HepG2 (cell line): Measurements from ENCODE around the gene ADAMTS2. TPM values are rescaled to one million over a fixed set of nuclear protein-coding genes. Genes with fewer than 3 reads are reported as not detected.

Experiments used
- ATAC-seq: fragments of 200-7000 bp; cut with Tn5 transposase; 3 replicates; pipeline ENCODE4 v1.9.1; 2020; ENCODE audit warnings: mild to moderate bottlenecking, moderate library complexity
- BruUV-seq: library from RNA; stranded (reverse); fragments of 400-500 nt; replicated peaks from 2 replicates; lab custom pipeline; 2021; lab: Mats Ljungman, UMichigan
- CTCF ChIA-PET: fragments of 300-600 bp; formaldehyde crosslinking; extraction: SDS; loops from one replicate; lab custom pipeline; 2021; ENCODE audit warnings: low total read pairs, inconsistent platforms, low intra/inter-chr PET ratio; lab: Yijun Ruan, JAX
- POLR2A ChIA-PET: fragments of 350-600 bp; sonication (Branson Sonifier 250); formaldehyde crosslinking; loops from one replicate; lab custom pipeline; 2020; ENCODE audit warnings: antibody characterized with exemption, inconsistent platforms; lab: Yijun Ruan, JAX
- DNase-seq: peaks from one replicate; pipeline ENCODE4 v3.0.0-alpha.2; 2015; ENCODE audit warnings: low spot score
- FAIRE-seq: peaks from 3 replicates; lab custom pipeline; 2011; peaks lifted over from hg19 to GRCh38; lab: Jason Lieb, UNC
- H2AFZ ChIP-seq: one replicate; pipeline ENCODE4 v1.6.1; 2011; ENCODE audit warnings: low read length, inconsistent platforms
- H3K27ac ChIP-seq: fragments of 300-600 bp; 3 replicates; pipeline ENCODE4 v1.8.0; 2011; ENCODE audit warnings: mixed run types, mild to moderate bottlenecking, mixed read lengths, low read length, inconsistent platforms; ENCODE audit not compliant: insufficient read depth; ENCODE audit errors: extremely low read length
- H3K27me3 ChIP-seq, 2 experiments: fragments of 200-600 bp in 1 of 2; 2 replicates in 1 of 2; 3 replicates in 1 of 2; pipeline versions ENCODE4 v1.6.0 to v1.8.0; 2011; ENCODE audit warnings: low read length in 2 of 2, mild to moderate bottlenecking in 2 of 2, moderate library complexity in 2 of 2, inconsistent platforms in 1 of 2; ENCODE audit not compliant: insufficient read depth in 2 of 2, control insufficient read depth in 1 of 2
- H3K36me3 ChIP-seq, 2 experiments: fragments of 200-600 bp in 1 of 2; replicated peaks in 1 of 2; 2 replicates in 1 of 2; 3 replicates in 1 of 2; pipeline versions ENCODE4 v1.5.1 to v1.8.0; 2011; ENCODE audit warnings: low read length in 2 of 2, inconsistent platforms in 1 of 2; ENCODE audit not compliant: insufficient read depth in 2 of 2, control insufficient read depth in 1 of 2
- H3K4me1 ChIP-seq: 2 replicates; pipeline ENCODE4 v1.5.1; 2012; ENCODE audit warnings: low read length, inconsistent platforms; ENCODE audit not compliant: insufficient read depth
- H3K4me2 ChIP-seq: 2 replicates; pipeline ENCODE4 v1.6.0; 2011; ENCODE audit warnings: low read depth, low read length, inconsistent platforms
- H3K4me3 ChIP-seq, 3 experiments: fragments of 200-600 bp in 1 of 3; sonication (generic), shearing (Covaris generic) in 1 of 3; replicated peaks in 1 of 3; 2 replicates each; pipeline ENCODE4 v1.5.1; 2011 to 2016; ENCODE audit warnings: low read length in 3 of 3, inconsistent platforms in 2 of 3, low read depth in 2 of 3, mild to moderate bottlenecking in 2 of 3, control low read depth in 1 of 3, mixed read lengths in 1 of 3; ENCODE audit not compliant: insufficient read depth in 1 of 3
- H3K79me2 ChIP-seq: one replicate; pipeline ENCODE4 v1.6.1; 2011; ENCODE audit warnings: low read length, inconsistent platforms; ENCODE audit not compliant: insufficient read depth
- H3K9ac ChIP-seq: 2 replicates; pipeline ENCODE4 v1.6.0; 2011; ENCODE audit warnings: mild to moderate bottlenecking, low read depth, low read length, inconsistent platforms; ENCODE audit not compliant: insufficient read depth
- H3K9me3 ChIP-seq: 2 replicates; pipeline ENCODE4 v1.5.1; 2012; ENCODE audit warnings: mild to moderate bottlenecking, low read length
- H4K20me1 ChIP-seq: 2 replicates; pipeline ENCODE4 v1.6.0; 2011; ENCODE audit warnings: inconsistent platforms, mild to moderate bottlenecking, low read length, moderate library complexity; ENCODE audit not compliant: insufficient read depth
- BORCS8-MEF2B ChIP-seq: sonication (generic); formaldehyde crosslinking; IDR thresholded peaks from 2 replicates; pipeline ENCODE4 v1.8.0; 2022; ENCODE audit warnings: mild to moderate bottlenecking, missing genetic modification reagents
- ZBED4 ChIP-seq: sonication (generic); formaldehyde crosslinking; IDR thresholded peaks from 2 replicates; pipeline ENCODE4 v1.4.0; 2020; ENCODE audit warnings: missing genetic modification reagents, borderline replicate concordance
- ZNF225 ChIP-seq: sonication (generic); formaldehyde crosslinking; IDR thresholded peaks from 2 replicates; pipeline ENCODE4 v1.4.0; 2020; ENCODE audit warnings: mild to moderate bottlenecking, missing genetic modification reagents
- ZNF251 ChIP-seq: sonication (generic); formaldehyde crosslinking; IDR thresholded peaks from 2 replicates; pipeline ENCODE4 v1.9.0; 2021; ENCODE audit warnings: mild to moderate bottlenecking, missing genetic modification reagents
- ZNF263 ChIP-seq: sonication (generic); formaldehyde crosslinking; IDR thresholded peaks from 2 replicates; pipeline ENCODE4 v1.4.0; 2020; ENCODE audit warnings: missing genetic modification reagents
- WGBS: methylation state at CpG from one replicate; pipeline ENCODE4 v1.1.6; 2017; ENCODE audit warnings: low lambda C conversion rate; 5-methylcytosine and 5-hydroxymethylcytosine counted together
- in situ Hi-C: cut with HindIII; loops from 2 replicates; pipeline ENCODE4 v1.10.0; 2017; ENCODE audit warnings: low pct_unique_long_range_greater_than_20kb; ENCODE audit not compliant: extremely low pct_ligation_motif_present
- intact Hi-C: fragments of 100-400 bp; cut with micrococcal nuclease; formaldehyde crosslinking; loops from one replicate; pipeline ENCODE4 v1.10.0; 2022; ENCODE audit not compliant: unreplicated experiment
- polyA plus RNA-seq, 8 experiments: library from polyadenylated mRNA; depleted of rRNA in 3 of 8; stranded (reverse) in 7 of 8; unstranded in 1 of 8; fragments of >200 nt; fragmentation: Illumina TruSeq in 4 of 8; extraction: Trizol in 4 of 8; gene quantifications; 2 replicates each; pipeline versions ENCODE4 v1.2.1 to v1.2.3, GENCODE V29; 2011 to 2016; ENCODE audit warnings: low read depth in 4 of 8, missing spikeins in 1 of 8, mixed read lengths in 1 of 8; ENCODE audit not compliant: insufficient read depth in 1 of 8
- total RNA-seq, 5 experiments: library from RNA; depleted of rRNA; stranded (reverse); fragments of >200 nt; fragmentation: Illumina TruSeq; extraction: Trizol; gene quantifications; 2 replicates each; pipeline ENCODE4 v1.2.3, GENCODE V29; 2016; ENCODE audit warnings: low read depth in 1 of 5
- TF ChIP-seq, protein P1 (sequence below): sonication (generic); formaldehyde crosslinking; IDR thresholded peaks from 2 replicates; pipeline ENCODE4 v1.4.0; 2020; ENCODE audit warnings: missing genetic modification reagents
- TF ChIP-seq, protein P2 (sequence below): IDR thresholded peaks from 2 replicates; pipeline ENCODE4 v1.6.1; 2016; ENCODE audit warnings: low read depth
- TF ChIP-seq, protein P3 (sequence below): sonication (generic); formaldehyde crosslinking; IDR thresholded peaks from 2 replicates; pipeline ENCODE4 v1.4.0; 2020; ENCODE audit warnings: missing genetic modification reagents

ADAMTS2 gene
- total and polyA plus RNA-seq, 2 of the 13 experiments (the other 11 are each of a cell fraction or from before 2014, with no cell fraction given) = 0.24 to 3.5 TPM

- FAIRE-seq (no peak), ATAC-seq (no peak), DNase-seq (no peak)
- Histone ChIP-seq H4K20me1 (no peaks in the 10 kb centered on the region), H3K27me3 (peaks cover 4 to 9% of the 10 kb centered on the region in 2 experiments), H3K79me2 (no peaks in the 10 kb centered on the region), H3K4me1 (no peaks in the 10 kb centered on the region), H3K27ac (no peak overlapping the region), H3K9ac (no peak overlapping the region), H3K9me3 (no peaks in the 10 kb centered on the region), H3K36me3 (no peaks in the 10 kb centered on the region), H3K4me3 (no peak overlapping the region), H3K4me2 (no peak overlapping the region), H2AFZ (no peak overlapping the region)
- TF ChIP-seq ZNF225 (CRISPR knock-in tag) = no peak
- TF ChIP-seq BORCS8-MEF2B (CRISPR knock-in tag) = no peak
- TF ChIP-seq, protein P1, sequence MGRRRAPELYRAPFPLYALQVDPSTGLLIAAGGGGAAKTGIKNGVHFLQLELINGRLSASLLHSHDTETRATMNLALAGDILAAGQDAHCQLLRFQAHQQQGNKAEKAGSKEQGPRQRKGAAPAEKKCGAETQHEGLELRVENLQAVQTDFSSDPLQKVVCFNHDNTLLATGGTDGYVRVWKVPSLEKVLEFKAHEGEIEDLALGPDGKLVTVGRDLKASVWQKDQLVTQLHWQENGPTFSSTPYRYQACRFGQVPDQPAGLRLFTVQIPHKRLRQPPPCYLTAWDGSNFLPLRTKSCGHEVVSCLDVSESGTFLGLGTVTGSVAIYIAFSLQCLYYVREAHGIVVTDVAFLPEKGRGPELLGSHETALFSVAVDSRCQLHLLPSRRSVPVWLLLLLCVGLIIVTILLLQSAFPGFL (CRISPR knock-in tag) = no peak
- TF ChIP-seq ZNF251 (CRISPR knock-in tag) = no peak
- no peak for TF ChIP-seq ZNF263 (CRISPR knock-in tag)
- TF ChIP-seq, protein P2, sequence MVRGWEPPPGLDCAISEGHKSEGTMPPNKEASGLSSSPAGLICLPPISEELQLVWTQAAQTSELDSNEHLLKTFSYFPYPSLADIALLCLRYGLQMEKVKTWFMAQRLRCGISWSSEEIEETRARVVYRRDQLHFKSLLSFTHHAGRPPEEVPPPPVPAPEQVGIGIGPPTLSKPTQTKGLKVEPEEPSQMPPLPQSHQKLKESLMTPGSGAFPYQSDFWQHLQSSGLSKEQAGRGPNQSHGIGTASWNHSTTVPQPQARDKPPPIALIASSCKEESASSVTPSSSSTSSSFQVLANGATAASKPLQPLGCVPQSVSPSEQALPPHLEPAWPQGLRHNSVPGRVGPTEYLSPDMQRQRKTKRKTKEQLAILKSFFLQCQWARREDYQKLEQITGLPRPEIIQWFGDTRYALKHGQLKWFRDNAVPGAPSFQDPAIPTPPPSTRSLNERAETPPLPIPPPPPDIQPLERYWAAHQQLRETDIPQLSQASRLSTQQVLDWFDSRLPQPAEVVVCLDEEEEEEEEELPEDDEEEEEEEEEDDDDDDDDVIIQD = no peak
- TF ChIP-seq ZBED4 (CRISPR knock-in tag) = no peak
- TF ChIP-seq, protein P3, sequence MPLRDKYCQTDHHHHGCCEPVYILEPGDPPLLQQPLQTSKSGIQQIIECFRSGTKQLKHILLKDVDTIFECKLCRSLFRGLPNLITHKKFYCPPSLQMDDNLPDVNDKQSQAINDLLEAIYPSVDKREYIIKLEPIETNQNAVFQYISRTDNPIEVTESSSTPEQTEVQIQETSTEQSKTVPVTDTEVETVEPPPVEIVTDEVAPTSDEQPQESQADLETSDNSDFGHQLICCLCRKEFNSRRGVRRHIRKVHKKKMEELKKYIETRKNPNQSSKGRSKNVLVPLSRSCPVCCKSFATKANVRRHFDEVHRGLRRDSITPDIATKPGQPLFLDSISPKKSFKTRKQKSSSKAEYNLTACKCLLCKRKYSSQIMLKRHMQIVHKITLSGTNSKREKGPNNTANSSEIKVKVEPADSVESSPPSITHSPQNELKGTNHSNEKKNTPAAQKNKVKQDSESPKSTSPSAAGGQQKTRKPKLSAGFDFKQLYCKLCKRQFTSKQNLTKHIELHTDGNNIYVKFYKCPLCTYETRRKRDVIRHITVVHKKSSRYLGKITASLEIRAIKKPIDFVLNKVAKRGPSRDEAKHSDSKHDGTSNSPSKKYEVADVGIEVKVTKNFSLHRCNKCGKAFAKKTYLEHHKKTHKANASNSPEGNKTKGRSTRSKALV (CRISPR knock-in tag) = no peak
- CTCF ChIA-PET = no interaction called here
- WGBS = 19% methylated on average over 6 of the region's 6 CpGs
- no TSS peak for BruUV-seq
- POLR2A ChIA-PET = no interaction called here
- intact Hi-C loops = no loop called here
- in situ Hi-C loops = no loop called here
These were observed 28.3 kb downstream of the ADAMTS2 start for GRCh38 chr5:179316982-179317381.
